ENCODE results near the gene NDUFB8. TPM values are rescaled to one million over a fixed set of nuclear protein-coding genes. Genes with fewer than 3 reads are reported as not detected.

The NDUFB8 gene
- total and polyA plus RNA-seq, 10 of the 15 experiments (the other 5 are each of a cell fraction or from before 2014, with no cell fraction given), result 180 to 572 (median 382) TPM

- H3K27me3 ChIP-seq (replicated peaks in 1 of 2; ENCODE audit: control insufficient read depth in 2 of 2, insufficient read depth in 2 of 2, low read length in 1 of 2), result peaks cover 0 to 6% of the 10 kb centered on the region in 2 experiments; a peak in 1 of 4 replicates
- peak; percentile 99 for ATAC-seq
- H3K9me3 ChIP-seq (replicated peaks; ENCODE audit: control insufficient read depth, insufficient read depth, low read length), result no peaks in the 10 kb centered on the region
- no peak overlapping the region for H3K27ac ChIP-seq (ENCODE audit: control insufficient read depth, insufficient read depth)
- ChIA-PET POLR2A (interaction anchor here (0.5 to 1.2 kb wide), 2 partner anchors 108 to 139 kb away, joined by 3 read pairs; no protein-coding TSS in a partner anchor), RAD21 (ENCODE audit: unreplicated experiment) (interaction anchor here (1.1 to 3.5 kb wide), 3 partner anchors 37 to 144 kb away, joined by 3 to 9 read pairs (median 4); no protein-coding TSS in a partner anchor), CTCF (interaction anchor here (0.7 to 5.5 kb wide), 22 partner anchors 9 to 407 kb away, joined by 3 to 49 read pairs (median 4); no protein-coding TSS in a partner anchor), SMC1A (ENCODE audit: uncharacterized antibody, unreplicated experiment) (interaction anchor here (1.2 to 2.4 kb wide), 3 partner anchors 12 to 48 kb away, joined by 5 to 13 read pairs (median 7); no protein-coding TSS in a partner anchor)
- H4K20me1 ChIP-seq (ENCODE audit: control insufficient read depth, insufficient read depth), result peaks cover 2% of the 10 kb centered on the region; the same call in 1 of the 2 replicates
- peak; percentile 84 for DNase-seq (ENCODE audit: low read depth, low spot score)
- H3K36me3 ChIP-seq (ENCODE audit: control insufficient read depth in 2 of 2, insufficient read depth in 2 of 2, low read length in 1 of 2), result no peaks in the 10 kb centered on the region
- H3K4me1 ChIP-seq (ENCODE audit: control insufficient read depth, insufficient read depth, low read length), result peaks cover 5% of the 10 kb centered on the region
- H2AFZ ChIP-seq (ENCODE audit: control insufficient read depth, low read depth, low read length), result peak overlapping the region; percentile 55
- peak overlapping the region; percentile 69 for H3K4me2 ChIP-seq (ENCODE audit: control insufficient read depth, insufficient read depth)
- no peaks in the 10 kb centered on the region for H3K79me2 ChIP-seq (ENCODE audit: control insufficient read depth, insufficient read depth, low read length)
- WGBS (ENCODE audit: insufficient coverage, insufficient replicate concordance, low lambda C conversion rate, missing lambda C conversion rate), result 11% methylated on average over 19 of the region's 19 CpGs
- H3K9ac ChIP-seq (ENCODE audit: control insufficient read depth, insufficient read depth, low read length), result no peak overlapping the region
- FAIRE-seq, result peak; percentile 99
- H3K4me3 ChIP-seq, result peak overlapping the region; percentile 61; the same call in 1 of the 2 replicates
- intact Hi-C loops (cut with micrococcal nuclease; ENCODE audit: unreplicated experiment), result no loop called here
- no TSS peak for BruUV-seq (replicated peaks)
- in situ Hi-C loops (cut with MboI), result no loop called here
- TF ChIP-seq JUND (IDR thresholded peaks at IDR 0.05; ENCODE audit: low read depth, low read length), result no peak
- no peak for TF ChIP-seq KLF5 (IDR thresholded peaks at IDR 0.05; ENCODE audit: partially characterized antibody)
- TF ChIP-seq, protein P1, sequence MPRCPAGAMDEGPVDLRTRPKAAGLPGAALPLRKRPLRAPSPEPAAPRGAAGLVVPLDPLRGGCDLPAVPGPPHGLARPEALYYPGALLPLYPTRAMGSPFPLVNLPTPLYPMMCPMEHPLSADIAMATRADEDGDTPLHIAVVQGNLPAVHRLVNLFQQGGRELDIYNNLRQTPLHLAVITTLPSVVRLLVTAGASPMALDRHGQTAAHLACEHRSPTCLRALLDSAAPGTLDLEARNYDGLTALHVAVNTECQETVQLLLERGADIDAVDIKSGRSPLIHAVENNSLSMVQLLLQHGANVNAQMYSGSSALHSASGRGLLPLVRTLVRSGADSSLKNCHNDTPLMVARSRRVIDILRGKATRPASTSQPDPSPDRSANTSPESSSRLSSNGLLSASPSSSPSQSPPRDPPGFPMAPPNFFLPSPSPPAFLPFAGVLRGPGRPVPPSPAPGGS (IDR thresholded peaks at IDR 0.05; ENCODE audit: borderline replicate concordance, insufficient read depth, low read depth, low read length, poor library complexity, severe bottlenecking), result no peak
- TF ChIP-seq, protein P2, sequence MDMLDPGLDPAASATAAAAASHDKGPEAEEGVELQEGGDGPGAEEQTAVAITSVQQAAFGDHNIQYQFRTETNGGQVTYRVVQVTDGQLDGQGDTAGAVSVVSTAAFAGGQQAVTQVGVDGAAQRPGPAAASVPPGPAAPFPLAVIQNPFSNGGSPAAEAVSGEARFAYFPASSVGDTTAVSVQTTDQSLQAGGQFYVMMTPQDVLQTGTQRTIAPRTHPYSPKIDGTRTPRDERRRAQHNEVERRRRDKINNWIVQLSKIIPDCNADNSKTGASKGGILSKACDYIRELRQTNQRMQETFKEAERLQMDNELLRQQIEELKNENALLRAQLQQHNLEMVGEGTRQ (IDR thresholded peaks at IDR 0.05; ENCODE audit: borderline replicate concordance, low read depth, low read length), result no peak
- TF ChIP-seq RAD51 (IDR thresholded peaks at IDR 0.05), result no peak
- TF ChIP-seq ETV6 (conservative IDR thresholded peaks at IDR 0.05 in 1 of 2, IDR thresholded peaks at IDR 0.05 in 1 of 2; ENCODE audit: borderline replicate concordance in 1 of 2, low read depth in 1 of 2), result no peak
- peak in 1 of 2 experiments; percentile 82; a peak in 1 of 4 replicates for TF ChIP-seq CEBPB (IDR thresholded peaks at IDR 0.05; ENCODE audit: borderline replicate concordance in 1 of 2, low read depth in 2 of 2, low read length in 2 of 2)
- TF ChIP-seq WRNIP1 (IDR thresholded peaks at IDR 0.05; ENCODE audit: borderline replicate concordance, low read depth, low read length), result no peak
- TF ChIP-seq NR2C1 (IDR thresholded peaks at IDR 0.05), result no peak
- no peak for TF ChIP-seq SUZ12 (IDR thresholded peaks at IDR 0.05; ENCODE audit: unreplicated experiment)
- no peak for TF ChIP-seq ZNF622 (IDR thresholded peaks at IDR 0.05)
- peak; percentile 100 for TF ChIP-seq NFYB (IDR thresholded peaks at IDR 0.05; ENCODE audit: insufficient read depth, low read depth, low read length)
- no peak for TF ChIP-seq TARDBP (IDR thresholded peaks at IDR 0.05; ENCODE audit: borderline replicate concordance)
- TF ChIP-seq RELB (IDR thresholded peaks at IDR 0.05; ENCODE audit: low read depth), result no peak
- TF ChIP-seq E2F8 (IDR thresholded peaks at IDR 0.05; ENCODE audit: low read depth, partially characterized antibody), result no peak
These were observed 48.1 kb downstream of the NDUFB8 start for GRCh38 chr10:100481462-100482081.

All from GM12878 (cell line).